Measurements from ENCODE around the gene CALD1. TPM values are rescaled to one million over a fixed set of nuclear protein-coding genes. Genes with fewer than 3 reads are reported as not detected.

The CALD1 gene
- total RNA-seq, 2 experiments from 2014 or later, result 2.1 to 2.2 TPM

DNA sequence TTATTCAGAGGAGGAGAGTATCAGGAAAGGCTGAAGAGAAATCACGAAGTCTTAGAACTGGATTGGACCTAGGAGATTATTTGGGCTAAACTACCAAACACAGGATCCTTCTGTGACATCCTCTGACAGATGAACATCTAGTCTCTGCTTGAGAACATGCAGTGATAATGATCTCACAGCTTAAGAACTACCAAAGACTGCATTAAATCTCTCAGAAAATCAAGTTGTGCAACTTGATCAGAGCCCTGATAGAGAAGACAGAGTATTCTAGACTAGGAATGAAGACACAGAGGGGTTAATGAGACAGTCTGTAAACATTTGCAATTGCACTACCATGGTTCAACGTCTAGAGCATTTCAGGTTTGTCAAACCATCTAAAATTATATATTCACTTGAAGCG is 169.7 kb downstream of the CALD1 start:
- Mint-ChIP-seq H3K9me3 (no peaks in the 10 kb centered on the region), H3K4me1 (ENCODE audit: low read depth) (peaks cover 12% of the 10 kb centered on the region), H3K4me3 (no peak overlapping the region), H3K36me3 (ENCODE audit: low read depth) (no peaks in the 10 kb centered on the region), H3K27ac (no peak overlapping the region), H3K27me3 (no peaks in the 10 kb centered on the region)
- TF ChIP-seq CTCF (IDR thresholded peaks at IDR 0.05), result no peak
- POLR2A ChIA-PET, result no interaction called here
- ATAC-seq, result no peak
- intact Hi-C loops (cut with micrococcal nuclease), result loop anchor here (10.0 kb wide), 1 partner anchor 194 kb away; no protein-coding TSS in a partner anchor
- CTCF ChIA-PET, result no interaction called here
- no peak for DNase-seq

DNA sequence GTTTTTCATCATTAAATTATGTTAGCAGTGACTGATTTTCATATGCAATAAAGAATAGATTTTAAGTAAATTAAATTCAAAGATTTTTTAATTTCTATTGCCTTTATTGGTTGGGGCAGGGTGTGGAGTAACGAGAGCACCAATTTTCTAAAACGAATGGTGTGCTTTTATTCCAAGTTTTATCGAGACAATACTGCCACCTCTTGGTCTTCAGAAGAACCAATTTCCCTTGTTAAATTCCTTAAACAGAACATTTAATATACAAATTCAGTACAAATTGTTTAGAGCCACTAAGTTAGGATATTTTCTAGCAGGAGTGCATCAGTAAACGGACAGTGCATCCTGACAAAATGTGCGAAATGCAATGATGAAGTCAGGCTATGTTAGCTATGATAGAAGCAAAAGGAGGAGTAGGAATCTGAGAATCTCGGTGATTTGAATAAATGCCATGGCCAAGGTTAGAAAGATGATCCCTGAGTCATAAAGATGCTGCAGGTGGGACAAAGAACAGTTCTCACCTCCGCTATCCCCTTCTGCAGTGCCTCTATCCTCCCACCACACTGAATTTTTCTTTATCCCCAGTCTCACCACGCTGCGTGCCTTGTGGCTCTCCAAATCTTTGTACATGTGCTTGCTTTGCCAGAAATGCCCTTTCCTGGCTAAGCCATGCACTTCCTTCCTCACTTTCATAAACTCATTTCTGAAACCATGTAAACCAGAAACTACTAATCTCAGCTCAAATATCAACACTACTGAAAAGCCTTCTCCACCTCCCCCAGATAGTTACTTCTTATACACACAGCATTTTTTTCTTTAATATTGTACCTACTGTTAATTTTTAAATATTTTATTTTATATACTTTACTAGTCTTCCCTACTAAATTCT is 175.0 kb downstream of the CALD1 start:
- peak; percentile 77 for TF ChIP-seq CTCF (IDR thresholded peaks at IDR 0.05)
- intact Hi-C loops (cut with micrococcal nuclease), result loop anchor here (5.0 to 10.0 kb wide), 3 partner anchors 260 to 520 kb away; no protein-coding TSS in a partner anchor
- no peaks in the 10 kb centered on the region for H3K27me3 Mint-ChIP-seq
- ChIA-PET CTCF (interaction anchor here (0.6 to 2.6 kb wide), 16 partner anchors 9 to 347 kb away, joined by 3 to 40 read pairs (median 4); partner anchors contain the start of genes AGBL3 and CYREN), POLR2A (interaction anchor here (1.1 kb wide), 1 partner anchor 11 kb away, joined by 3 read pairs; no protein-coding TSS in a partner anchor)
- no peaks in the 10 kb centered on the region for H3K4me1 Mint-ChIP-seq (ENCODE audit: low read depth)
- no peaks in the 10 kb centered on the region for H3K36me3 Mint-ChIP-seq (ENCODE audit: low read depth)
- DNase-seq, result no peak
- no peaks in the 10 kb centered on the region for H3K9me3 Mint-ChIP-seq
- no peak overlapping the region for H3K27ac Mint-ChIP-seq
- no peak for ATAC-seq
- no peak overlapping the region for H3K4me3 Mint-ChIP-seq

DNA sequence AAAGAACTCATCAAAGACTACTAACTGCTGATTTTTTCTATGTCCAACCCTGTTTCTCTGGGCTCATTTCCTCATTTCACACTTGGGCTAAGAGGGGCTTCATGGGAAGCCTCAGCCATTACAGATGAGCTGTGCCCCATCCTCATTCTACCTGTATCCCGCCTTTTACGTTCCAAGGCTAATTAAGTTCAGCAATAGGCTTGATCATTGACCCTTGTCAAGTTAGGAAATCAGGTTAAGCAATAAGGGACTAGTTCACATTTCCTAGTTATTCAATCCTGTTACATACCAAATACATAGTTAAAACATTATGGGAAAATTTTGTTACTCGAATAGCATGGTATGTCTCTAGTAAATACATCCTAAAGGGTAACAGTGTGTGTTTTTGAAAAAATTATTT is 177.6 kb downstream of the CALD1 start:
- ATAC-seq (no peak), DNase-seq (no peak)
- ChIA-PET POLR2A (no interaction called here), CTCF (interaction anchor here (1.1 to 1.2 kb wide), 2 partner anchors 201 to 324 kb away, joined by 3 to 4 read pairs; no protein-coding TSS in a partner anchor)
- no peaks in the 10 kb centered on the region for H3K36me3 Mint-ChIP-seq (ENCODE audit: low read depth)
- H3K27ac Mint-ChIP-seq, result no peak overlapping the region
- H3K9me3 Mint-ChIP-seq, result no peaks in the 10 kb centered on the region
- TF ChIP-seq CTCF (IDR thresholded peaks at IDR 0.05), result no peak
- H3K4me1 Mint-ChIP-seq (ENCODE audit: low read depth), result no peaks in the 10 kb centered on the region
- no peaks in the 10 kb centered on the region for H3K27me3 Mint-ChIP-seq
- H3K4me3 Mint-ChIP-seq, result no peak overlapping the region
- intact Hi-C loops (cut with micrococcal nuclease), result loop anchor here (10.0 kb wide), 2 partner anchors 262 to 522 kb away; no protein-coding TSS in a partner anchor

- Mint-ChIP-seq H3K27me3 (peaks cover 2% of the 10 kb centered on the region), H3K27ac (no peak overlapping the region), H3K9me3 (no peaks in the 10 kb centered on the region), H3K36me3 (ENCODE audit: low read depth) (no peaks in the 10 kb centered on the region), H3K4me1 (ENCODE audit: low read depth) (no peaks in the 10 kb centered on the region), H3K4me3 (no peak overlapping the region)
- intact Hi-C loops (cut with micrococcal nuclease), result loop anchor here (10.0 kb wide), 2 partner anchors 265 to 525 kb away; no protein-coding TSS in a partner anchor
- no peak for DNase-seq
- ChIA-PET POLR2A (no interaction called here), CTCF (interaction anchor here (0.7 to 1.5 kb wide), 3 partner anchors 28 to 490 kb away, joined by 3 read pairs; no protein-coding TSS in a partner anchor)
- TF ChIP-seq CTCF (IDR thresholded peaks at IDR 0.05), result no peak
- no peak for ATAC-seq
Measured at GRCh38 chr7:134959810-134960209, 180.4 kb downstream of the CALD1 start.
